A549 (cell line): ENCODE data around the gene ATL2. TPM values are rescaled to one million over a fixed set of nuclear protein-coding genes. Genes with fewer than 3 reads are reported as not detected.
A peak's percentile ranks its signal among the peaks of the same experiment; 100 is the strongest.

Experiments
- ATAC-seq, 2 experiments: fragments of 200-7000 bp in 1 of 2; fragments of >200 bp in 1 of 2; cut with Nextera tagmentation in 1 of 2; cut with Tn5 transposase in 1 of 2; 3 replicates each; pipeline versions ENCODE4 v1.8.0 to v1.9.1; 2018 to 2020; ENCODE audit warnings: mild to moderate bottlenecking in 1 of 2, moderate library complexity in 1 of 2
- CTCF ChIA-PET: fragments of 300-600 bp; sonication (Branson Sonifier 250); formaldehyde crosslinking; extraction: SDS; loops from one replicate; lab custom pipeline; 2021; ENCODE audit warnings: antibody characterized with exemption, inconsistent platforms; lab: Yijun Ruan, JAX
- POLR2A ChIA-PET: fragments of 350-600 bp; formaldehyde crosslinking; extraction: SDS; loops from one replicate; lab custom pipeline; 2021; ENCODE audit warnings: antibody characterized with exemption, inconsistent platforms; lab: Yijun Ruan, JAX
- DNase-seq, 2 experiments: peaks; one replicate each; pipeline versions ENCODE4 v3.0.0 to v3.0.0-alpha.2; 2011 to 2016; ENCODE audit warnings: low read depth in 1 of 2, low spot score in 1 of 2
- FAIRE-seq: peaks from 2 replicates; lab custom pipeline; 2011; peaks lifted over from hg19 to GRCh38; lab: Jason Lieb, UNC
- H3K27ac ChIP-seq, 2 experiments: fragments of >200 bp; sonication (Bioruptor Twin); formaldehyde crosslinking; 3 replicates each; pipeline ENCODE4 v1.5.1; 2016 to 2017
- H3K4me1 ChIP-seq: fragments of >200 bp; sonication (Bioruptor Twin); formaldehyde crosslinking; 3 replicates; pipeline ENCODE4 v1.6.1; 2016
- H3K4me2 ChIP-seq: fragments of >200 bp; sonication (Bioruptor Twin); formaldehyde crosslinking; 3 replicates; pipeline ENCODE4 v1.6.1; 2016
- H3K4me3 ChIP-seq: fragments of >200 bp; sonication (Bioruptor Twin); formaldehyde crosslinking; 3 replicates; pipeline ENCODE4 v1.5.1; 2016
- H3K9me3 ChIP-seq: fragments of >200 bp; sonication (Bioruptor Twin); formaldehyde crosslinking; 3 replicates; pipeline ENCODE4 v1.6.1; 2016
- BHLHE40 ChIP-seq: IDR thresholded peaks from 2 replicates; pipeline ENCODE4 v1.6.1; 2012; ENCODE audit warnings: low read depth, low read length, inconsistent platforms
- CBX8 ChIP-seq: fragments of 200-600 bp; sonication (generic); IDR thresholded peaks from 2 replicates; pipeline ENCODE4 v1.6.1; 2016
- CHD4 ChIP-seq: fragments of 200-600 bp; sonication (generic); IDR thresholded peaks from 2 replicates; pipeline ENCODE4 v1.6.1; 2016; ENCODE audit warnings: antibody characterized with exemption, mild to moderate bottlenecking, borderline replicate concordance
- CTCF ChIP-seq: fragments of >200 bp; sonication (Bioruptor Twin); formaldehyde crosslinking; IDR thresholded peaks from 3 replicates; pipeline ENCODE4 v1.5.1; 2016
- EHF ChIP-seq: fragments of 250-450 bp; sonication (Bioruptor Pico); IDR thresholded peaks from 2 replicates; pipeline ENCODE4 v1.5.0; 2020; ENCODE audit warnings: mild to moderate bottlenecking
- EHMT2 ChIP-seq: fragments of 200-600 bp; sonication (generic); IDR thresholded peaks from 2 replicates; pipeline ENCODE4 v1.6.1; 2016; ENCODE audit warnings: antibody characterized with exemption, low read depth, mild to moderate bottlenecking, moderate library complexity
- ELK1 ChIP-seq: fragments of 150-350 bp; IDR thresholded peaks from 2 replicates; pipeline ENCODE4 v1.6.1; 2014; ENCODE audit warnings: low read depth, mild to moderate bottlenecking, low read length
- EP300 ChIP-seq, 2 experiments: fragments of >200 bp; sonication (Bioruptor Twin); formaldehyde crosslinking; IDR thresholded peaks; 2 replicates in 1 of 2; 3 replicates in 1 of 2; pipeline ENCODE4 v1.6.1; 2016 to 2017
- ESRRA ChIP-seq: fragments of 150-350 bp; IDR thresholded peaks from 2 replicates; pipeline ENCODE4 v1.6.1; 2014; ENCODE audit warnings: mild to moderate bottlenecking, low read length, borderline replicate concordance
- FOXS1 ChIP-seq: fragments of 250-450 bp; sonication (Bioruptor Pico); IDR thresholded peaks from 2 replicates; pipeline ENCODE4 v1.5.0; 2020; ENCODE audit warnings: mild to moderate bottlenecking, moderate library complexity
- HMGXB4 ChIP-seq: fragments of 250-450 bp; sonication (Bioruptor Pico); IDR thresholded peaks from 2 replicates; pipeline ENCODE4 v1.5.0; 2021; ENCODE audit warnings: mild to moderate bottlenecking, moderate library complexity, borderline replicate concordance
- HOXB13 ChIP-seq: fragments of 250-450 bp; sonication (Bioruptor Pico); IDR thresholded peaks from 2 replicates; pipeline ENCODE4 v1.5.0; 2020; ENCODE audit warnings: low read depth, mild to moderate bottlenecking, moderate library complexity
- JUN ChIP-seq, 2 experiments: fragments of >200 bp; sonication (Bioruptor Twin); formaldehyde crosslinking; IDR thresholded peaks; 2 replicates in 1 of 2; 3 replicates in 1 of 2; pipeline ENCODE4 v1.6.1; 2016 to 2017
- KDM1A ChIP-seq: fragments of 200-600 bp; sonication (generic); IDR thresholded peaks from 2 replicates; pipeline ENCODE4 v1.6.1; 2016; ENCODE audit warnings: low read depth, mild to moderate bottlenecking
- MAZ ChIP-seq: fragments of 150-350 bp; IDR thresholded peaks from 2 replicates; pipeline ENCODE4 v1.6.1; 2014; ENCODE audit warnings: antibody characterized with exemption, low read depth, low read length, borderline replicate concordance
- MYC ChIP-seq: IDR thresholded peaks from 2 replicates; pipeline ENCODE4 v1.6.1; 2012; ENCODE audit warnings: mild to moderate bottlenecking, inconsistent platforms, low read length, improper control_type of control experiment, borderline replicate concordance
- NFE2L2 ChIP-seq: fragments of 150-350 bp; conservative IDR thresholded peaks from 2 replicates; pipeline ENCODE4 v1.6.1; 2014; ENCODE audit warnings: low read length
- NR3C1 ChIP-seq: fragments of >200 bp; sonication (Bioruptor Twin); formaldehyde crosslinking; IDR thresholded peaks from 3 replicates; pipeline ENCODE4 v1.6.1; 2017
- PHF8 ChIP-seq: fragments of 200-600 bp; sonication (generic); IDR thresholded peaks from 2 replicates; pipeline ENCODE4 v1.6.1; 2016; ENCODE audit warnings: low read depth, mild to moderate bottlenecking, antibody characterized with exemption, moderate library complexity, borderline replicate concordance
- POLR2A ChIP-seq: IDR thresholded peaks from 2 replicates; pipeline ENCODE4 v1.6.1; 2012; ENCODE audit warnings: mild to moderate bottlenecking, low read length
- POLR2AphosphoS2 ChIP-seq: conservative IDR thresholded peaks from 2 replicates; pipeline ENCODE4 v1.6.1; 2012; ENCODE audit warnings: low read length, improper control_type of control experiment, inconsistent platforms
- RCOR1 ChIP-seq: fragments of 150-350 bp; IDR thresholded peaks from 2 replicates; pipeline ENCODE4 v1.6.1; 2014; ENCODE audit warnings: antibody characterized with exemption, low read length, low read depth
- SMC3 ChIP-seq: fragments of >200 bp; sonication (Bioruptor Twin); formaldehyde crosslinking; IDR thresholded peaks from 3 replicates; pipeline ENCODE4 v1.6.1; 2018; ENCODE audit warnings: inconsistent platforms
- SREBF2 ChIP-seq: fragments of 450-650 bp; IDR thresholded peaks from 2 replicates; pipeline ENCODE4 v1.6.1; 2014; ENCODE audit warnings: mild to moderate bottlenecking, moderate library complexity
- TP53 ChIP-seq: fragments of 250-450 bp; sonication (Bioruptor Pico); IDR thresholded peaks from 2 replicates; pipeline ENCODE4 v1.5.0; 2021; ENCODE audit warnings: mild to moderate bottlenecking, moderate library complexity
- USF2 ChIP-seq: fragments of 450-650 bp; IDR thresholded peaks from 2 replicates; pipeline ENCODE4 v1.6.1; 2014; ENCODE audit warnings: antibody characterized with exemption
- WGBS: methylation state at CpG from one replicate; pipeline ENCODE4 v1.1.6; 2017; ENCODE audit errors: missing lambda C conversion rate; 5-methylcytosine and 5-hydroxymethylcytosine counted together
- polyA plus RNA-seq, 4 experiments: library from polyadenylated mRNA; depleted of rRNA in 3 of 4; stranded (reverse); fragments of >200 nt; fragmentation: RNase III in 1 of 4; extraction: RNeasy Plus Mini Kit Qiagen cat#74134 plus additional on column Dnase treatment in 1 of 4; gene quantifications; 2 replicates in 3 of 4; 3 replicates in 1 of 4; pipeline ENCODE4 v1.2.3, GENCODE V29; 2011 to 2017

The ATL2 gene
- polyA plus RNA-seq, 2 of the 4 experiments (the other 2 are of a cell fraction): 77.6 to 85.3 TPM

GRCh38 chr2:38271697-38272096 lies 105.4 kb downstream of the ATL2 start:
- 88% methylated on average over 3 of the region's 3 CpGs for WGBS
- peaks cover 3% of the 10 kb centered on the region; the same call in 1 of the 3 replicates for H3K4me1 ChIP-seq
- H3K27ac ChIP-seq: no peak overlapping the region
- POLR2A ChIA-PET: no interaction called here
- peak; percentile 77 for FAIRE-seq
- no peak overlapping the region for H3K4me2 ChIP-seq
- TF ChIP-seq SMC3: no peak
- TF ChIP-seq POLR2AphosphoS2: no peak
- TF ChIP-seq POLR2A: no peak
- no peak for TF ChIP-seq TP53
- TF ChIP-seq FOXS1 (CRISPR knock-in tag): no peak
- TF ChIP-seq, all 56 proteins: peak for 0
- Histone ChIP-seq H3K9me3 (no peaks in the 10 kb centered on the region), H3K4me3 (no peak overlapping the region)
- ATAC-seq: no peak
- no peak for DNase-seq
- CTCF ChIA-PET: interaction anchor here (0.7 to 7.9 kb wide), 7 partner anchors 7 to 394 kb away, joined by 3 to 45 read pairs (median 6); partner anchors contain the start of gene CYP1B1

GRCh38 chr2:38269421-38269820 lies 107.7 kb downstream of the ATL2 start:
- no peaks in the 10 kb centered on the region for H3K9me3 ChIP-seq
- no peak overlapping the region for H3K4me3 ChIP-seq
- H3K4me1 ChIP-seq: peaks cover 2% of the 10 kb centered on the region; the same call in 1 of the 3 replicates
- CTCF ChIA-PET: interaction anchor here (1.0 kb wide), 1 partner anchor 287 kb away, joined by 3 read pairs; no protein-coding TSS in a partner anchor
- no peak for DNase-seq
- POLR2A ChIA-PET: no interaction called here
- ATAC-seq: no peak
- no peak for FAIRE-seq
- no peak overlapping the region for H3K4me2 ChIP-seq
- 91% methylated on average over 1 of the region's 1 CpG for WGBS
- TF ChIP-seq EHMT2 (no peak), FOXS1 (CRISPR knock-in tag) (no peak), NFE2L2 (no peak), MAZ (no peak), CBX8 (no peak), SREBF2 (no peak), USF2 (no peak), PHF8 (no peak), HMGXB4 (CRISPR knock-in tag) (no peak), JUN (IDR thresholded peaks at IDR 0.05) (no peak)
- H3K27ac ChIP-seq: no peak overlapping the region

GRCh38 chr2:38268691-38269327 lies 108.3 kb downstream of the ATL2 start:
- Histone ChIP-seq H3K4me3 (no peak overlapping the region), H3K9me3 (no peaks in the 10 kb centered on the region), H3K4me2 (no peak overlapping the region), H3K27ac (no peak overlapping the region), H3K4me1 (no peaks in the 10 kb centered on the region)
- ATAC-seq (no peak), DNase-seq (no peak), FAIRE-seq (peak; percentile 7)
- ChIA-PET POLR2A (no interaction called here), CTCF (interaction anchor here (0.8 to 1.7 kb wide), 3 partner anchors 12 to 287 kb away, joined by 3 to 5 read pairs (median 3); no protein-coding TSS in a partner anchor)
- TF ChIP-seq EHMT2 (no peak), MYC (no peak), TP53 (no peak), NR3C1 (no peak), KDM1A (no peak), RCOR1 (no peak), CHD4 (no peak), ELK1 (no peak), HOXB13 (CRISPR knock-in tag) (no peak), EP300 (IDR thresholded peaks at IDR 0.05) (no peak), BHLHE40 (no peak), ESRRA (no peak), EHF (CRISPR knock-in tag) (no peak), CTCF (no peak)
- WGBS: 86% methylated on average over 3 of the region's 3 CpGs
